Endothelial cell of umbilical vein (primary cell): ENCODE results near the gene RYR2. TPM values are rescaled to one million over a fixed set of nuclear protein-coding genes. Genes with fewer than 3 reads are reported as not detected.

Source experiments
- BruUV-seq: library from RNA; stranded (reverse); fragments of 400-500 nt; replicated peaks from 2 replicates; lab custom pipeline; 2021; lab: Mats Ljungman, UMichigan
- CTCF ChIA-PET: fragments of 300-600, 350-600 bp; sonication (Branson Sonifier 250); formaldehyde crosslinking; loops from one replicate; lab custom pipeline; 2021; ENCODE audit warnings: antibody characterized with exemption, inconsistent platforms; lab: Charles Lee
- POLR2A ChIA-PET: fragments of 300-600, 350-600 bp; sonication (Branson Sonifier 250); formaldehyde crosslinking; loops from one replicate; lab custom pipeline; 2021; ENCODE audit warnings: antibody characterized with exemption, inconsistent platforms; lab: Charles Lee
- DNase-seq: peaks from one replicate; pipeline ENCODE4 v3.0.0-alpha.2; 2011; ENCODE audit warnings: low read depth, low spot score
- FAIRE-seq: peaks from 2 replicates; lab custom pipeline; 2011; peaks lifted over from hg19 to GRCh38; lab: Jason Lieb, UNC
- H2AFZ ChIP-seq: 2 replicates; pipeline ENCODE4 v1.6.0; 2012; ENCODE audit warnings: low read depth, low read length, control low read depth, inconsistent platforms
- H3K27ac ChIP-seq: 2 replicates; pipeline ENCODE4 v1.5.1; 2011; ENCODE audit warnings: low read depth, mild to moderate bottlenecking, control low read depth, low read length, moderate library complexity; ENCODE audit not compliant: insufficient read depth
- H3K27me3 ChIP-seq, 2 experiments: 2 replicates each; pipeline versions ENCODE4 v1.6.0 to v1.6.1; 2011; ENCODE audit warnings: low read length in 2 of 2, mixed read lengths in 1 of 2; ENCODE audit not compliant: control insufficient read depth in 2 of 2, insufficient read depth in 2 of 2
- H3K36me3 ChIP-seq, 2 experiments: 2 replicates in 1 of 2; 3 replicates in 1 of 2; pipeline ENCODE4 v1.5.1; 2011; ENCODE audit warnings: low read length in 2 of 2, mild to moderate bottlenecking in 1 of 2, moderate library complexity in 1 of 2; ENCODE audit not compliant: control insufficient read depth in 2 of 2, insufficient read depth in 2 of 2; ENCODE audit errors: extremely low read depth in 1 of 2
- H3K4me1 ChIP-seq: 3 replicates; pipeline ENCODE4 v1.5.1; 2011; ENCODE audit warnings: mild to moderate bottlenecking, low read length; ENCODE audit not compliant: control insufficient read depth, insufficient read depth; ENCODE audit errors: extremely low read depth
- H3K4me2 ChIP-seq: 2 replicates; pipeline ENCODE4 v1.6.1; 2011; ENCODE audit warnings: low read length, control low read depth, mixed read lengths; ENCODE audit not compliant: insufficient read depth
- H3K4me3 ChIP-seq, 3 experiments: fragments of 200-600 bp in 1 of 3; sonication (generic), shearing (Covaris generic) in 1 of 3; replicated peaks in 1 of 3; 2 replicates each; pipeline ENCODE4 v1.5.1; 2011 to 2016; ENCODE audit warnings: control low read depth in 3 of 3, low read length in 3 of 3, mild to moderate bottlenecking in 2 of 3, inconsistent platforms in 1 of 3, low read depth in 1 of 3, moderate library complexity in 1 of 3; ENCODE audit not compliant: insufficient read depth in 1 of 3
- H3K79me2 ChIP-seq: 2 replicates; pipeline ENCODE4 v1.6.0; 2012; ENCODE audit warnings: low read length, inconsistent platforms; ENCODE audit not compliant: control insufficient read depth, insufficient read depth
- H3K9ac ChIP-seq: replicated peaks from 2 replicates; pipeline ENCODE3; 2011; ENCODE audit warnings: low read length, control low read depth; ENCODE audit not compliant: insufficient read depth; ENCODE audit errors: extremely low read depth
- H3K9me1 ChIP-seq: replicated peaks from 3 replicates; pipeline ENCODE4 v1.6.0; 2011; ENCODE audit warnings: mild to moderate bottlenecking, low read length; ENCODE audit not compliant: control insufficient read depth, insufficient read depth; ENCODE audit errors: extremely low read depth
- H3K9me3 ChIP-seq: replicated peaks from 2 replicates; pipeline ENCODE4 v1.5.1; 2012; ENCODE audit warnings: low read length, inconsistent platforms; ENCODE audit not compliant: control insufficient read depth, insufficient read depth
- H4K20me1 ChIP-seq: replicated peaks from 2 replicates; pipeline ENCODE3; 2011; ENCODE audit warnings: mild to moderate bottlenecking, low read length; ENCODE audit not compliant: control insufficient read depth, insufficient read depth; ENCODE audit errors: extremely low read depth
- CTCF ChIP-seq, 2 donors: IDR thresholded peaks; 1 replicate in 1 of 2; 2 replicates in 1 of 2; pipeline ENCODE4 v1.5.1; 2011; ENCODE audit warnings: low read length in 2 of 2, mild to moderate bottlenecking in 2 of 2, moderate library complexity in 2 of 2, control low read depth in 1 of 2, inconsistent platforms in 1 of 2, low read depth in 1 of 2; ENCODE audit not compliant: insufficient read depth in 1 of 2; ENCODE audit errors: extremely low read depth in 1 of 2
- EZH2 ChIP-seq: IDR thresholded peaks from 2 replicates; pipeline ENCODE4 v1.6.1; 2012; ENCODE audit warnings: borderline replicate concordance, low read depth, mild to moderate bottlenecking, moderate library complexity, low read length, inconsistent platforms; ENCODE audit not compliant: severe bottlenecking
- FOS ChIP-seq: IDR thresholded peaks from 2 replicates; pipeline ENCODE4 v1.6.1; 2011; ENCODE audit warnings: mild to moderate bottlenecking, low read length, moderate library complexity, borderline replicate concordance; ENCODE audit not compliant: insufficient read depth
- GATA2 ChIP-seq: IDR thresholded peaks from 2 replicates; pipeline ENCODE4 v1.7.0; 2011; ENCODE audit warnings: low read depth, mild to moderate bottlenecking, moderate library complexity, mixed read lengths, low read length; ENCODE audit not compliant: insufficient read length, insufficient read depth
- JUN ChIP-seq: IDR thresholded peaks from 2 replicates; pipeline ENCODE4 v1.6.1; 2011; ENCODE audit warnings: borderline replicate concordance, low read depth; ENCODE audit not compliant: insufficient read length, insufficient read depth
- MAX ChIP-seq: IDR thresholded peaks from 2 replicates; pipeline ENCODE4 v1.6.1; 2011; ENCODE audit not compliant: insufficient read depth, insufficient read length
- MYC ChIP-seq: IDR thresholded peaks from one replicate; pipeline ENCODE4 v1.6.1; 2011; ENCODE audit warnings: mild to moderate bottlenecking, low read depth, low read length
- POLR2A ChIP-seq: IDR thresholded peaks from 2 replicates; pipeline ENCODE4 v1.6.1; 2012; ENCODE audit warnings: low read depth, mild to moderate bottlenecking, control low read depth, low read length
- POLR2AphosphoS5 ChIP-seq: IDR thresholded peaks from 2 replicates; pipeline ENCODE4 v1.6.1; 2012; ENCODE audit warnings: low read depth, mild to moderate bottlenecking, control low read depth, low read length, moderate library complexity; ENCODE audit not compliant: insufficient read depth
- dilution Hi-C: fragments of 300-500 bp; cut with MboI; formaldehyde crosslinking; loops from one replicate; pipeline ENCODE4 v1.15.0; 2019; ENCODE audit warnings: low sequenced_read_pairs; ENCODE audit not compliant: extremely low pct_ligation_motif_present
- intact Hi-C: fragments of 100-400 bp; cut with micrococcal nuclease; formaldehyde crosslinking; loops from one replicate; pipeline ENCODE4 v1.10.0; 2022
- polyA plus RNA-seq, 4 experiments: library from polyadenylated mRNA; depleted of rRNA in 3 of 4; stranded (reverse) in 3 of 4; unstranded in 1 of 4; fragments of >200 nt; gene quantifications; 2 replicates each; pipeline versions ENCODE4 v1.2.1 to v1.2.3, GENCODE V29; 2011 to 2012; ENCODE audit warnings: missing spikeins in 1 of 4
- total RNA-seq: library from RNA; stranded (reverse); gene quantifications from 2 replicates; pipeline ENCODE4 v1.2.3, GENCODE V29; 2021

Gene RYR2
- total and polyA plus RNA-seq, 2 donors (not counting 3 experiments of a cell fraction or from before 2014, with no cell fraction given) = not detected

- POLR2A ChIA-PET = no interaction called here
- DNase-seq (no peak), FAIRE-seq (no peak)
- Histone ChIP-seq H3K9ac (no peak overlapping the region), H2AFZ (no peak overlapping the region), H3K27me3 (no peaks in the 10 kb centered on the region), H3K9me1 (no peaks in the 10 kb centered on the region), H3K36me3 (no peaks in the 10 kb centered on the region), H3K4me2 (no peak overlapping the region), H3K27ac (no peak overlapping the region), H3K4me1 (no peaks in the 10 kb centered on the region), H3K9me3 (peaks cover 2% of the 10 kb centered on the region), H3K4me3 (no peak overlapping the region), H3K79me2 (no peaks in the 10 kb centered on the region), H4K20me1 (no peaks in the 10 kb centered on the region)
- intact Hi-C loops = no loop called here
- dilution Hi-C loops = no loop called here
- TF ChIP-seq JUN (no peak), POLR2AphosphoS5 (no peak), MYC (no peak), POLR2A (no peak), CTCF (IDR thresholded peaks at IDR 0.05; ENCODE audit: extremely low read depth in 1 of 2, insufficient read depth in 1 of 2, low read depth in 1 of 2, low read length in 2 of 2) (no peak), FOS (no peak), GATA2 (no peak), MAX (no peak), EZH2 (no peak)
- CTCF ChIA-PET = no interaction called here
- BruUV-seq = no TSS peak
Measured at GRCh38 chr1:237640966-237641365, 599.0 kb downstream of the RYR2 start.
